GM19467 (cell line): ENCODE measurements around the gene ETNK2.

ENCODE experiments used
- ATAC-seq: cut with Tn5 transposase; IDR thresholded peaks from one replicate; pipeline ENCODE4 v1.9.1; 2021; ENCODE audit warnings: mild to moderate bottlenecking, moderate library complexity; ENCODE audit not compliant: unreplicated experiment

Gene ETNK2

DNA sequence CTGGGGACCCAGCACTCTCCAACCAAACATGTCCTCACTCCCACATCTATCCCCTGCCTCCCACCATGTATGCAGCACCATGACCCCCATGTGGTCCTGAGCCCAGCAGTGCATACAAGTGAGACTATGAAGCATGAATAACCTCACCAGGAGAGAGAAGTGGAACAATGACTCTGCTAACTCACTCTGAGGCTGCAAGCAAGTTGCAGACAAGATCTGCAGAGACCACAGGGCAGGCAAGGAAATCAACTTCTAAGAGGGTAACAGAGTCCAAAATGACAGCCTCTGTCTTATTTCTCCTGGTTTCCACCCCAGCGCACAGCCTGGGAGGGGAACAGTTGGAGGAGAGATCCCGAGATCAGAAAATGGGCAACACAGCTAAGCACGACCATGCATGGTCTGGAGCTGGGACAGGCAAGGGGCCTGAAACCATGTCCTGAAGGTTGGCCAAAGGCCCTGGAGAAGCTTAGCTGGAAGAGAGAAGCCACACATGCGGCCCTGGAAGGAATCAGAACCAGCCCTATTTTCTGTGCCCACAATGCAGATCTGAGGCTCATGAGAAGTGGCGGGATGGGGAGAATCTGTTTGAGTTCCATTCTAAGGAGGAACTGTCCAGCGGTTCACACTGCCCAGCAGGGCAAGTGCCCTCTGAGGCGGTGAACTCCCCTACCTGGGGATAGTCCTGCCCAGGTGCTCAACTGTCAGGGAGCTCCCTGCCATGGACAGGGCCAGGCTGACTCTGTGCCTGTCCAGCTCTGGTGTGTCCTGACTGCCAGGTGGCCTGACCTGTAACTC is 26.8 kb upstream of the ETNK2 start:
- no peak for ATAC-seq

DNA sequence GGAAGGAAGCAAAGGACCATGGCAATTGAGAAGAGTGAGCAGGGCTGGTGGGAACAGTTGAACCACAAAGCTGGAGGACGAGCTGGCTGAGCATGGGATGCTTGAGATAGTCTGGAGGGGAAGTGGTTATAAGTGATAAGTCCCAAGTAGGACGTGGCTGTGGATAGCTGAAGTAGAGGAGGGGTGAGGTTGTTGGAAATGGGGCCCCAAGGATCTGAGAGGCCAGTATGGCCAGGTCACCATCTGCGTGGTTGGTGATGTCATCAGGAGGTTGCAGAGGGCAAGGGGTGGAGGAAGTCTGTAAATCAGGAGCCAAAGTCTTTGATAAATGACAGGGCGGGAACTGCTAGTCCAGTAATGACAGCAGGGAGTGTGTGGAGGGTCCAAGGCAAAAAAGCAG is 25.3 kb upstream of the ETNK2 start:
- ATAC-seq, result no peak

DNA sequence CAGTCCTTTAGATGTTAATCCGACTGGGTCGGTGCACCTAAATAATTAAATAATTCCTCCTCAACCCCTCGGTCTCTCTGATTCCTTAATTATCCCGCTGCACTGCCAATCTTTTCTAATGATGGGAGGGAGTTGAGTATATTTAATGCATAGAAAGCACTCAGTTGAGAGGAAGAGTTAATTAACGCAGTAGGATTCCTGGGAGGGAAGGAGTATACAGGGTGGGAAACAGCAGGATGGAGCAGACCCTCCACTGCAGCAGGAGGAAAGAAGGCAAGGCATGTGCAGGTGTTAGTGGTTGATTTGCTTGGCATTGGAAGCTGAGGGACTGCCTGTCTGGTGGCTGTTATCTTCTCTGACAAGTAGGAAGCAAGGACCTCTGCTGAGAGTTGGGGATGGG is 24.2 kb upstream of the ETNK2 start:
- ATAC-seq, result no peak

DNA sequence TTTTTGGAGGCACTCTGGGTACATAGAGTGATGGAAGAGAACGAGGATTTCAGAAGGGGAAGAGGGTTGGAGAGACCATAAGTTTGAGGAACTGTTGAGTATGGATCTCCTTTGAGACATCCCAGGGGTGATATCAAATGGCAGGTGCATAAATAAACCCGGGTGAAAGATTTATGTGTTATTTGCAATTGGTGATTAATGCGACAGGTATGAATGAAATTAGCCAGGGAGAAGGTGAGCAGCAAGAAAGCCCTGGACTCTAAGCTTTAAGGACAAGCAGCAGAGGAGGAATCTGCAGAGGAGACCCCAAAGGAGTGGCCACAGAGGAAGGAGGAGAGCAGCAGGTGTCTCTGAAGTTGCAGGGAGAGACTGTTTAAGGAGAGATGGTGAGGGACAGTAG is 23.1 kb upstream of the ETNK2 start:
- ATAC-seq, result no peak

DNA sequence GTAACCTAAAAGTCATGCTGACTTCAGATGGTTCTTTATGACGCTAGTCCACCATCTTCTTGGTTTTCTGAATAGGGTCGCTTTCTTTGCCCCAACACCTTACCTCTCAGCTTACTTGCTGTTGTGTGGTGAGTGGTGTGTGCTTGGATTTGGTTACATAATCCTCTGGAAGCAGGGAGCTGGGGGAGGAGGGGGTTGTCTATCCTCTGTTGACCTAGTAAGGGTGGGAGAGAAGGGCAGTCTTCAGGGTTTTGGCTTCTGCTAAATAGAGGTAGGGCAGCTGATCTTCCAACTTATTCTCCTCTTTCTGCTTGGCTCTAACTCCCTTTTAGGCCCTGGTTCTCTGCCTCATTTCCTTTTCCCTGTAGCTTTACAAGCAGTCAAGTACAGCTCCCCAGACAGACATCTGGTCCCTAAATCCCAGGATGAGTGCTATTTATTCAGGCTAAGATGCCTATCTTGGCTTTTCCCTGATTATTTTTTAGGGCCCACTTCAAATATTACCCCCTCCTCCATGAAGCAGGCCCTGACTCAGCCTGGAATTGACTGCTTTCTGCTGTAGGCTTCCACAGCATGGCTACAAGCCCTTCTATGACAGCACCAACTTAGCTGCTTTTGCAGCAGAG is 20.7 kb upstream of the ETNK2 start:
- ATAC-seq, result no peak

DNA sequence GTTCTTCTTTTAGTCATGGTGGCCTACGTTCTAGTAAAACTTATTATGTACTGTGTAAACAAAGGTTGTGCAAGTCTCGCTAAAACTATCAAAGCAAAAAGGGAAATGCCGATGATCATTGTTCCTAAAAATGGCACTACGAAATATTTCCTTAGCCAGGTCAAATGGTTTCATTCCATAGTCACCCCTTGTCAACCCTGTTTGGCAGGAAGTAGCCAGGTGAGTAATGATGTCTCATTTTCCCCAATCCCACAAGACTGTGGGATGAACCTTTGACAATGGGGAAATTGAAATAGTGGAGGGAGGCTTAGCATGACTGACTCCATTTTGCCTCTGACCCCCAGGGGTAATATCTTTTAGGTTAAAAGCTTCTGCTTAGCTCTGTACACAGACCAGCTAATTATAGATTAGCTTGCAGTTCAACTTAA is 19.9 kb upstream of the ETNK2 start:
- ATAC-seq, result no peak

DNA sequence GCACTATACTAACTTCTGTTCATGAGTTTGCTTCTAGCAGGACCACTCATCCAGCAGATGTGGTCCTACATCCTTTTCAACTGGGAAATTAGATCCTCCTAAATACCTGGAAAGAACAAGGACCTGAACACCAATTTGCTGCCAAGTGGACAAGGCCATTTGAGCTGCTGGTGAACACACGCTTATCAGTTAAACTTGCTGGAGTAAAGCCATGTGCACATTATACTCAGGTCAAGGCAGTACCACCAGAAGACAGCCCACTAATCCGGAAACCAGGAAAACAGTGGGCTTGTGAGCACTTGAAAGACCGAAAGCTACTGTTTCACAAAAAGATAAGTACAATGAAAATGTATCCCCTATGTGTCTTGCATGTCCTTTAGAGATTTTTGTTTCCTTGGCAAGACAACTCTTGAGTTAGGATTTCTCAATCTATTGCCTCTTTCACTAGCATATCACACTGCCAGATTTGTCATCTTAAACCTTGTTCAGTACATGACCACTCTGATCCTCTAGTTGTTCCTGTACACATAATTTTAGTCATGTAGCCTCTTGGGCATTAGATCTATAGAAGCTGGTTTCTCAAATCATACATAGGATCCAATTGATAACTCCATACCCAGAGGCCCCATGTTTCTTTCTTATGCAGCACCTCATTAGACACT is 18.8 kb upstream of the ETNK2 start:
- no peak for ATAC-seq

DNA sequence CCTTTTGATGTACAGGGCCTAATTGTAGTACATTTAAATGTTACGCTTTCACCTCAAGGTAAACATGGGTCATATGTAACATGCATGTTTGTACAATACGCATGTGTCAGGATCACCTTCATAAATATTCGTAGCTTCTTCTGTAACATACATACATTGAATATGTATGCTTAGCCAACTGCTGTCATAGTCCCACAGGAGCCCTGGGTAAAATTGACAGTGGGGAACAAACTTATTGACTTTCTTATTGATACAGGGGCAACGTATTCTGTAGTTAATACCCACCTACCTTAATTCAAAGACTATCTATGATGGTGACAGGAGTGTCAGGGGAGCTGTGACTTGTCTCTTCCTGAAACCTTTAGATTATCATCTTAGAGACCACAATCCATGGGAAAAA is 18.0 kb upstream of the ETNK2 start:
- no peak for ATAC-seq

DNA sequence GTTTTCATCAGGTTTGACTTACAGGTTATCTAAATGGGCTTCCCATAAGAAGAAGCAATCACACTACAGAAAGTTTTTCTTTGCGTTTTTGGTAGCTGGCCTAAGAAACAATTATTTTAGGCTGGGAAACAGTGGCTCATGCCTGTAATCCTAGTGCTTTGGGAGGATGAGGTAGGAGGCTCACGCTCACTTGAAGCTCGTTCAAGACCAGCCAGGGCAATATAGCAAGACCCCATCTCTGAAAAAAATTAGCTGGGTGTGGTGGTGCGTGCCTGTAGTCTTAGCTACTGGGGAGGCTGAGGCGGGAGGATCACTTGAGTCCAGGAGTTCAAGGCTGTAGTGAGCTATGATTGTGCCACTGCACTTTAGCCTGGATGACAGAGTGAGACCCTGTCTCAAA is 15.9 kb upstream of the ETNK2 start:
- ATAC-seq, result no peak

DNA sequence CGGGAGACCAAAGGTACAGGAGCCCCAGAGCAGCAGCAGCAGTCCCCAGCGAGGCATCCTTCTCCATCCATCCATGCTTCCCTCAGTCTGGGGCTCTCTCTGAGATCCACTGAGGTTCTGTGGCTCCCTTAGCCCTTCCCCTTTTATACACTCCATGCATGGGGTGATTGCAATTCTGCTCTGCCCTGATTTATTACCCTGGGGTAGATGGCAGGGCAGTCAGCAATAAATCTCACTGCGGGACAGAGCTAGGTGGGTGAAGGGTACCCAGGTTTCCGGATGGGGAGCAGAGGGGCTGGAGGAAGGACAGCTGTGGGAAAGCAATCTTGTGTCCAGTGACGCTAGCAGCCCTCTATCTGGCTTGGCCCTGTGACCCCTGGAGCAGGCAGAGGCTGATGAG is 14.4 kb upstream of the ETNK2 start, which contains the start of gene REN:
TSS of gene REN (minus strand) at position 119 of the 400 bp plus-strand sequence. CDS start at position 75, 44 bp downstream.
- ATAC-seq, result no peak

DNA sequence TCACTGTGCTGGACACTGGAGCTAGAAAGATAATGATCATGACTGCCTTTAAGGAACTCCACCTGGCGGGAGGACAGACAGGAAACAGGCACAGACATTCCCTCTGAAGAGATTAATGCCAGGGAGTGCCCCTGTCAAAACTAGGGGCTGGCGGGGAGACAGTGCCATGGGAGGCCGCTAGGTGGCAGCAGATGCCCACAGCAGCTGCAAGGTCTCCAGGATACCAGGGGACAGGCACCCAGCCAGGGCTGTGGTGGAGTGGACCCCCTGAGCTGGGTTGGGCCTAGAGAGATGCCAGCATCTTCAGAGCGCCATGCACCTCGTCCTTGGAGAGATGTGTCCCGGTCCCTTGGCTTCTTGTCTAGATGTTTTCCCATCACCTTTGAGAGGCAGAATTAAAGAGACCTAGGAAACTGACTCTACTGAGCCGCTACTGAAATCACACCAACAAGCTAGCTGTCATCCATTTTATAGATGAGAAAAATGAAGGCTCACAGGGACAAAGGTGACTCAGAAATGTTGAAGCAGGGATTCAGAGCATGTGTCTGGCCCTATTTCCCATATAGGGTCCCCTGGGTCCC is 10.7 kb upstream of the ETNK2 start:
- peak; percentile 58 for ATAC-seq

DNA sequence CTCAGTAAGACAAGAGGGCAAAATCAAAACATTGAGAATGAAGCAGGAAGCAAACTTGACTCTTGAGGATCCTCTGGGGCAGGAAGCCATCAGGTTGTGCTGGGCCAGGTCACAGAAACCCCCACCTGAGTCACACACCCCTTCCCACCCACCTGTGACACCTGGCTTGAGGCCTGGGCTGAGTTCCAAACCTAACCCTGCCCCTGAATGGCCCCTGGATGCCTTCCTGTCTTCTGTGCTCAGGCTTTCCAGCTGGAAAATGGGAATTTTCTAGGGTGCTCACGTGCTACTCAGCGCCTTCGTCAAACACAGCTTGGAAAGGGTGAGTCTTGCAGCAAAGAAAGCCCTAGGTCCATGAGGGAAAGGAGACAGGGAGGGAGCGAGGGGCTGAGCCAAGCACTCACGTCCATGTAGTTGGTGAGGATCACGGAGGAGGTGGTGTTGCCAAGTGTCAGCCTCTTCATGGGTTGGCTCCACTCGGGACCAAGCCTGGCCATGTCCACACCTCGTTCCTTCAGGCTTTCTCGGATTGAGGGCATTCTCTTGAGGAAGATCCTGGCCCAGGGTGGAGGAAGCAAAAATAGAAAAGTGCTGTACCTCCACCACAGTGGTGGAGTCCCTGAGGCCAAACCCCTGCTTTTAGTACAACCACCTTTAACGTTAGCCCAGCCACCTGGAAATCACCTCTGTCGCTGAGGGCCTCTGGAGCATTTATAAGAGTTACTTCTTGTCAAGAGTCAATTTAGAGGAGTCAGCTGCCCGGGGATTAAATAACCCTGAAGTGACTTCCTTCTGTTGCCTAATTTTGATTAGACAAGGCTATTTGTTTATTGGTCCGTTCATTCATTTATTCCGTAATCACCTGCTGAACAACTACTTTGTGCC is 10.0 kb upstream of the ETNK2 start:
- ATAC-seq, result no peak

DNA sequence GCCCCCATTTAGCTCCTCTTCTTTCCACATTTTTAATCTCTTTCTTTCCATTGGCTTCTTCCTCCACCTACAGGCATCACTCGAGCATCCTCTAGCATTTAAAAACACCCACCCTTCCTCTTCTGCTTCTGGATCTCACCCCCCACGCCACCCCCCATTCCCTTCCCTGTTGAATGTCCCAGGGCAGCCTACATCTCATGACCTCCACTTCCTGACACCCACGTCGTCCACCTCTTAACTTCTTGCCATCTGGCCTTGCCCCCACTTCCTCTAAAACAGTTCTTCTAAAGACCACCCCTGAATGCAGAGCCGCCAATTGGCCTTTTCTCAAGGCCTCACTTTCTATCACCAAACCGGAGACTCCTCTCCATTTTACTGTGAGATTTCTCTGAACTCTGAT is 6.1 kb upstream of the ETNK2 start:
- ATAC-seq, result no peak

DNA sequence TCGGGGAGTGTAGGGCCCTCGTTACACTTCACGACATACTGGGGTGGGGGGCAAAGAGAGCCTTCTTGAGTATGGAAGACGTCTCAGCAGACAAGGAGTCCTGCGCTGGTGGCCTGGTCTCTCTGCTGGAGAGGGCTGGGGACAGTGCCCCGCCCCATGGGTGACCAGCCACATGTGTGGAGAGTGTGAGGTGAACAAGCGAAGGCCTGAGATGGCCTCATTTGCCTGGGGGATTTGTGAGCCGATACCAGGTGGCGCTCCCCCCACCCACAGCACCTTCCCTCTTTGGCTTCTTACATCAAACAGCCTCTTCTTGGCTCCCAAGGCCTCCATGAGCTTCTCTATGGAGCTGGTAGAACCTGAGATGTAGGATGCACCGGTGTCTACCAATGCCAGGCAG is 4.0 kb upstream of the ETNK2 start:
- no peak for ATAC-seq

DNA sequence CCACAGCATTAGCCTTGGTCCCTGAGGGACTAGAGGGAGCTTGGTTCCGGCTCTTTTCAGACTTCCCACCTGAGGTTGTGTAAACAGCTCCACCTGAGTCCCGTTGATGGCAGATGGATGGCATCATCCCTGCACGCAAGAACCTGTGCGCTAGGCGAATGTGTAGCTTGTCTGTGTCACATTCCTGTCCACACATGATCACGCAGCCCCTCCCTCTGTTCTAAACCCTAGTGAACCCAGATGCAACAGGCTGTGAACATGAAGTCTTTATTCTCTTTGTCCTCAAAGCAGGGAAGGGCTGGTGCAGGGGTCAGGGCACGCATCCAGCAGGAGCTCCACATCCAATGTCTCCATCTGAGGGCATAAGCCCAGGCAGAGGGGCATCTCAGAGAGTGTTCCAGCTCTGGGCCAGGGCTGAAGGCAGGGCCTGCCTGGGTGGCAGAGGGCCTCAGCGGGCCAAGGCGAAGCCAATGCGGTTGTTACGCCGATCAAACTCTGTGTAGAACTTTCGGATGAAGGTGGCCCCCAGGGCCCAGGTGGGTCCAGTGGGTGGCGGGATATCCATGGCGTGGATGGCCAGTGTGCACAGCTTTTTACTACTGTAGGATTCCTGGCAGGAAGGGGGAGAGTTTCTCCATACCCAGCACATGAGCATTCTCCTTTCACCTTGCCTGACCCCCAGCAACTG is 2.9 kb upstream of the ETNK2 start:
- ATAC-seq, result no peak

DNA sequence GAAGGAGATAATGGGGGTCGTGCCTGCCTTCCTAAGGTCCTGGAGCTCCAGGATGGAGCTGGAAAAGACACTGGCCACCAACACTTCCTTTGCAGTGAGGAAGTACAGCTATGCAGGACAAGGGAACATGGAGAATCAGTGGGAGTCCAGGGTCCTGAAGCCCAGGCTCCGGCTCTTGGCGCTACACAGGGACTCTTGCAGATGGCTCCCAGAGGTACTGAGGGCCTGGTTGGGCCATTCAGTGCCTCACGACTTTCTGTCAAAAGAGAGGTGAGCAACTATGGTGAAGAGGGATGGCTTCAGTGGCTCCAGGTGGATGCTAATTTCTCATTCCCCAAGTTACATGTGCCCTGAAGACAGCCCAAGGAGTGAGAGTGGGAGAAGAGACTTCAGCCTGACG is 1.8 kb upstream of the ETNK2 start:
- ATAC-seq, result no peak

DNA sequence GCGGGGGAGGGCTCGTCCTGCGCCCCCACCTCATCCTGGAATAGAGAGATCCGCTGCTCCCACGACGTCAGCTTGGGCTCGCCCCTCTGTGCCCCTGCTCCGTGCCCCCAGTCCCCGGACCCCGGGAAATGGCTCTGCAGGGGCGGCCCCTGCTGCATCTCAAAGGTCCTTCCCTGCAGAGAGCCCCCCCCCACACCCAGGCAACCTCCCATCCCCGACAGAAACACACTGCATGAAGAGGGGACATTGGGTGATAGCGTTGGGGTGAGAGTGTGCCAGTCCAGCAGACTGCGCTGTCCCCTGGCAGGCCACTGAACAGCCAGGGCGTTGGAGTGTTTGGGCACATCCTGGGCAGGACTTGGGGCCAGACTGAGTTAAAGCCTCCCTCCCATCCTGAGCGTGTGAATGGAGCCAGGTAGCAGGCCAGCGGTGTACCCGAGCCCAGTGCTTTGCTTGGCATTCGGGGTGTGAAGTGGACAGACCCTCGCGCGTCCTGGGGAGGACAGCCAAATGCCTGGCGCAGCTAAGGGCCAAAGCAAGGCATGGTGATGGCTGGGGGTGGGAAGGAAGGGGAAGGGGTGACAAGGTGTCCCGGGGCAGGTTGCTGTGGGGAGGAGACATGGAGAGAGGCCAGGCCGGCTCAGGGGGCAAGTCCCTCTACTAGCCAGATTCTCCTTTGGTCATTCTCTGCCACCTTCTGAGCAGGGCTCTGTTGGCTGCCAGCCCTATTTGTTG is 633 bp upstream of the ETNK2 start:
- no peak for ATAC-seq

DNA sequence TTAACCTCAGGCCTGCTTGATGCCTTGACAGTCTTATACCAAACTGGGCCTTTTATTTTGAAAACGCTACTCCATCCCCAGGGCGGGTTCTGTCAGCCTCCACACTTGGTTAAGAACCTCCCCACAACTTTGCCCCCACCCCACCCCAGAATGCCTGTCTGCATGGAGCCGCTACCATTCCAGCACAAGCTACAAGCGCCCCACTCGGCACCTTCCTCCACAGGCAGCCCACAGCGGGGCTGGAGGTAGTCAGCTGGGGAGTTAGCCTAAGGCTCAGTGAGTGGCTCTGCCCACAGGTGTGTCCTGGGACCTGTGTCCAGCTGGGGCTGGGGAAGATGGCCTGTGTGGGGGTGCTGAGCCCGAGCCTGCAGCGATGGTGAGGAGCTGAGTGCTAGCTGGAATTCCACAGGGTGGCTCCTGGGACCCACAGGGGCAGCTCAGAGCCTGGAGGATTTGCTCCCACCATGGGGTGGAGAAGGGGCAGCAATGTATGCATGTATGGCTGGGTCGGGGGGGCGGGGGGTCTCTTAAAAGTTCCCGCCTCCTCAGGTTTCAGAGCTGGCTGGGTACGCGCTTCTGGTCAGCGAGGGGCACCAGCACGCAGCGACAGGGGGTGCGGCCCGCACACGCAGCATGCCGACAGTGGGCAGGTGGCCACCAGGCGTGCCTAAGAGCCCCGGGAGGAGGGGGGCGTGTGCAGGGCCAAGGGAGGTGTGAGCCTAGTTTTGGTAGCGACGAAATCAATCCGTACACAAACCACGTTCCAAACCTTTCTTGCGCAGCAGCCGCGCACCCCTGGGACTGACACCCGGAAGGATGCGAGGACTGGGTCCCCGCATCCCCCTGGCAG is 917 bp downstream of the ETNK2 start:
- ATAC-seq, result no peak
